GOT3 (cell line): Measurements from ENCODE around the gene POU2F3.

Experiments used
- DNase-seq: peaks from one replicate; lab custom pipeline; 2025; ENCODE audit warnings: mixed read lengths; lab: John Stamatoyannopoulos, UW

Gene POU2F3

DNA sequence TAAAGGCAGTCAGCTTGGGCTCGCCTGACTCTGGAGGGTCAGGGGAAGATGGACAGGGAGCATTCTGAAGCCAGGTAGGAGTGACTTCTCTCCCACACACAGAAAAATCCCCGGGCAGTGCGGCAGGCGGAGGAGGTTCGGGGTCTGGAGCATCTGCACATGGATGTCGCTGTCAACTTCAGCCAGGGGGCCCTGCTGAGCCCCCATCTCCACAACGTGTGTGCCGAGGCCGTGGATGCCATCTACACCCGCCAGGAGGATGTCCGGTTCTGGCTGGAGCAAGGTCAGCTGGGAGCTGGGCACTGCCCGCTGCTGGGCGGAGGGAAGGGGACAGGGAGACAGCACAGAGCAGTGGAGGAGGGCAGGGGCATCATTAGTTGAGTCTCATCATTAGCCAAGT, 13.2 kb upstream of the POU2F3 start:
- DNase-seq, result no peak

DNA sequence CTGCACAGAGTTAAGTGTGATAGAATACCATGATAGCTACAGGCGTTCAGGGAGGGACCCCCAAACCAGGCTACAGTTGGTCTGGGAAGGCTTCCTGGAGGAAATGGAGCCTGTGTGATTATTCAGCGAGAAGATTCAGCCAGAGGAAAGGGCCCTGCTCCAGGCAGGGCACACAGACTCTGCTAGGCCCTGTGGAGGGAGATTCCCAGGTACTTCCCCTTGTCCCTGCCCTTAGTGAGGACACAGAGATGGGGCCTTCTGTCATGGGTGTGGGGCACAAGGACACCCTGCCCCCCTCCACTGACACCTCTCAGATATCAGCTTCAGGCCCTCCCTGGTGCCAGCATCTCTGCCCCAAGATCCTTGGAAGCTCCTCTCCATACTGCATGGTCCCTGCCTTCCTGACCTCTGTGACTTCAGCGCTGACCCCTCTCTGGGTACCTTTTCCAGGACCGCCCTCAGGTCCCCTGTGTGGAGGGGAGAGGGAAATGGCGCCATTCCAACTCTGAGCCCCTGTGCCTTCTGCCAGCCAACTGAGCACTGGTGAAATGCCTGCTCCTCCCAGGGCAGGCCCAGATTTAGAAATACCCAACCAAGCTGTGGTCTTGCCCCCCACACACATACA, 12.6 kb upstream of the POU2F3 start:
- DNase-seq, result no peak

DNA sequence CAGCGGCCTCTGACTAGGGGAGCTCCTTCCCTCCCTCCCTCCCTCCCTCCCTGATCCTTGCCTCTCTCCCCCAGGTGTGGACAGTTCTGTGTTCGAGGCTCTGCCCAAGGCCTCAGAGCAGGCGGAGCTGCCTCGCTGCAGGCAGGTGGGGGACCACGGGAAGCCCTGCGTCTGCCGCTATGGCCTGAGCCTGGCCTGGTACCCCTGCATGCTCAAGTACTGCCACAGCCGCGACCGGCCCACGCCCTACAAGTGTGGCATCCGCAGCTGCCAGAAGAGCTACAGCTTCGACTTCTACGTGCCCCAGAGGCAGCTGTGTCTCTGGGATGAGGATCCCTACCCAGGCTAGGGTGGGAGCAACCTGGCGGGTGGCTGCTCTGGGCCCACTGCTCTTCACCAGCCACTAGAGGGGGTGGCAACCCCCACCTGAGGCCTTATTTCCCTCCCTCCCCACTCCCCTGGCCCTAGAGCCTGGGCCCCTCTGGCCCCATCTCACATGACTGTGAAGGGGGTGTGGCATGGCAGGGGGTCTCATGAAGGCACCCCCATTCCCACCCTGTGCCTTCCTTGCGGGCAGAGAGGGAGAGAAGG, 11.1 kb upstream of the POU2F3 start:
- DNase-seq, result no peak

DNA sequence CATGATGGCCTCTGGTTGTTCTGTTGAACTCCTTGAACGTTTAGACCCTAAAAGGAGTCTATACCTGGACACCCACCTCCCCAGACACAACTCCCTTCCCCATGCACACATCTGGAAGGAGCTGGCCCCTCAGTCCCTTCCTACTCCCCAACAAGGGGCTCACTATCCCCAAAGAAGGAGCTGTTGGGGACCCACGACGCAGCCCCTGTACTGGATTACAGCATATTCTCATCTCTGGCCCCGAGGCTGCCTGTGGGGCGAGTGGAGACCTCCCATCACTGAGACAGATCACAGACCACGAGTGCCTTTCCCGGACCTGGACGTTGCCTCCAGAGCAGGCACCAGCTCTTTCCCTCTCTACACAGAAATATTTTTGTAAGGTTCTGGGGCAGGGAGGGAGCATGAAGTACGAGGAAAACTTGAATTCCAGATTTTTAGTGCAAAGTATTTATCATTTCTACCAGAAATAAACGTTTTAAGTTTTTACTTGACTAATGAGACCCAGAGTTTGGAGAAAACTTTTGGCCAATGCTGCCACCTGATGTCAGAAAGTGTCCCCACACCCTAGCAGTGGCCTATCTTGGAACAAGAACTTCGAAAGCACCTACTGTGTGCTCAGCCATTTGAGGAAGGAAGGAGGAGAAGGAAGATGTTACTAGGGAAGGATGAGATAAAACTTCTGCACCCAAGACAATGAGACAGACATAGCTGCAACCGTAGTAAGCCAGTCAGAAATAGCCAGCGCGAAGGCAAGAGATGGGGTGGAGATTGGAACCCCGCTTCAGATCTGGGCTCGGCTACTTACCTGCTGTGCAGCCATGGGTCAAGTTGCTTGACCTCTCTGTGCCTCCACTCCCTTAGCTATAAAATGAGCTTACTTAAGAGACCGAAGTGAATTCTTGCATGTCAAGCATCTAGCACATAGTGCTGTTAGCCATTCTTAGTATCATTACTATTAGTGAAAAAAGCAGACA, 10.2 kb upstream of the POU2F3 start:
- DNase-seq, result no peak

DNA sequence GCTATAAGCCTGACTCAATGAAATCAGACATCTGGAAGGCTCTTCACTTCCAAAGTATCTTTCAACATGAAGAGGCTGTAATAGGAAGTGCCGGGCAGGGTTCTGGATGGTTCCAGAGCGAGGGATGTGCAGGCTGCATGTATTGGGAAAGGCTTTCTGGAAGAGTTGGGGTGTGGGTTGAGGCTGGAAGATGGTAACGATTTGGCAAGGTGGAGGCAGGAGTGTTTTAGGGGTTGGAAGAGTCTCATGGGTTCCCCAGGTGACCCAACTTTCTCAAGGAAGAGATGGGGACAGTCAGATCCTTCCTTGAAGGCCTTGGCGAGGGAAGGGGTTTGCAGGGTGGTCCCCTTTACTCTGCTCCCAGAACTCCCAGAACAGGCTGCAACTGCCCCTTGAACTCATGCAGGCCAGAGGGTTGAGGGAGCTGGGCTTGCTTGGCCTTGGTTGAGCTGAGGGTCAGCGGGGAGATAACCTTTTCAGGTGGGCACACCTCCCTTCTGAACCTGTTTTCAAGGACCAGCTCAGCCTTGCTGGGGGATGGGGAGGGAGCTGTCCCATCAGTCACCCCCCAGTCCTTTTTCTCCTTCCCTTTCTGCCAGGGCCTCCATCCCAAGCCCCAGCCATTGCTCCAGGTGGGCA, 9.4 kb upstream of the POU2F3 start:
- no peak for DNase-seq

GRCh38 chr11:120231963-120232362, 8.0 kb upstream of the POU2F3 start:
- DNase-seq, result no peak

DNA sequence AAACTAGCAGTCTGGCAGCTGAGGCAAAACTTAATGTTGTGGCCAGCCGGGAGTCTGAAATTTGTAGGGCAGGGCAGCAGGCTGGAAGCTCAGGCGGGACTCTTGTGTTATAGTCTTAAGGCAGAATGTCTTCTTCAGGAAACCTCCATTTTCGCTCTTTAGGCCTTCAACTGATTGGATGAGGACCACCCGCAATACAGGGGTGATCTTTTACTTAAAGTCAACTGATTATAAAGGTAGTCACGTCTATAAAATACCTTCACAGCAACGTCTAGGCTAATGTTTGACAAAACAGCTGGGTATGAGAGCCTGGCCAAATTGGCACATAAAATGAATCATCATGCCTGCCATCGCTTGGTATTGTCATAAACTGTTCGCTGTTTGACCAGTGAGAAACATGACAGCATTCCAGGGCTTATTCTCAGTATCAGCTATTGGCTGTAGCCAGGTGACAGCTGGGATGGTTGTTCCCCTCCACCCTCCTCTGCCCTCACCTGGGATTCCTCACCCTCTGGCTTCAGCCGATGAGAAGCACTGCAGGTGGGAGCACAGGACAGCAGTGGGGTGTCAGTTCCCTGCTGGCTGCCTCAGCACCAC, 6.6 kb upstream of the POU2F3 start:
- DNase-seq, result no peak

GRCh38 chr11:120235024-120235628, 4.8 kb upstream of the POU2F3 start:
- no peak for DNase-seq

DNA sequence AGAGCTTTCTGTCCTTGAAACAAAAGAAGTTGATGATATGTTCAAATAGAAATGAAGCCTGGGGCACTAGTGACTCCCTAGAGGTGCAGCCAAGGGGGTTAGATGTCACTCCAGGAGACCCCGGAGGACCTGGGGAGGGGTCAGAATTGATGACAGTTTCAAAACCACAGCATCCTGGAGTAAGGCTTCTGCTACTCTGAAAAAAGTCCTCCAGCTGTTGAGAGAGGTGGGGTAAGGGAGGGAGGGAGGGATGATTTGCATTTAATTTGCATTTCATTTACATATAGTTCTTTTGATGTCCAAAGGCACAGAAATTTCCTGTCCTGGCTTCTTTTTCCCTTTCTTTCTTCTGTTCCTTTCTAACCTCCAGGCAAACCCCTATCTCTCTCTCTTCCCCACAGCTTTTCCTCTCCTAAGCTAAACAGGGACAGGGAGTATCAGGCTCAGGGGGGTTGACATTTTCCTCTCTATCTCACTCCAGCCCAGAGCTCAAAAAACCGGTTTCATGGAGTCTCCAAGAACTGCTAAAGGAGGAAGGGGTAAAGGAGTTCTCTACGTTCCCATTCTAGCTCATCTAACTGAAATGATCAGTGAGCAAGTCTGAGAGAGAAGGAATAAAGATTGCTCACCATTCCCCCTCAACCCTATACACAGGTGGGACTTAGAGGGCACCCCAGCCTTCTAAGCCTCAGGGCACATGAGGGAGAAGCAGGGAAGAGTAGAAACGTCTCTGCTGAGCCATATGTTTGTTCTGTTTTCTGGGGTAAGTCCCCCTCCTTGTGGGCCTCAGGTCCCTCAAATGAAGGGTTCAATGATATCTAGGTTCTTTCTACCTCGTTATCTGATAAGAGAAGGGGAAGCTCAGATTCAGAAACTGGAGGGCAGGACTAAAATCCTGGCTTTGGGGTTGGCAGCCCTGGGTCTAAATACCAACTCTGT, 3.5 kb upstream of the POU2F3 start:
- no peak for DNase-seq

DNA sequence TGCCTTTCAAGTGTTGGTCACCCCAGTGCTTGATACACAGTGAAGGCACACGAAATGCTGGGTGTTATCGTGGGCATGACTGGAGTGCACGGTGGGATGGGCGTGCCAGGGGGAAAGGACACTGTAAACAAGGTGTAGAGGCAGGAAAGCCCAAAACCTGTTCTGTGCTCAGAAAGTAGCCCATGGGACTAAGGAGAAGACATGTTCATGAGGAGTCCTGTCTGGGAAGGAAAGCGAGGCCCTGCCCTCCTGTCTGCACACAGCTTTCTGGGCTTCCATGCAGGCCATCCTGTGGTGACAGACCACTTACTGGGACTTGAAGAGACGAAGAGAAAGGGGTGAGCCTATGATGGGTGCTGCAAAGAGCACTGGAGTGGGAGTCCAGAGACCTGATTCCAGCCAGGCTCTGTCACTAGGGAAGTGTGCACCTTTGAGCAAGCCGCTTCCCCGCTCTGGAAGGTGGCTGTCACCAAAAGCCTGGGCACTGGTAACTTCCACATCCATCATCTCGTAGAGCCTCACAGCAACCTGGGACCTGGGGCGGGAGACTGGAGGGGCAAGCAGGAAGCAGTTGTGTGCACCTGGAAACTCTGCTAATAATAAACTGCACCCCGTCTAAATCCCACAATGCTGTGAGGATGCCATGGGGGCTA, 846 bp upstream of the POU2F3 start:
- DNase-seq, result no peak

DNA sequence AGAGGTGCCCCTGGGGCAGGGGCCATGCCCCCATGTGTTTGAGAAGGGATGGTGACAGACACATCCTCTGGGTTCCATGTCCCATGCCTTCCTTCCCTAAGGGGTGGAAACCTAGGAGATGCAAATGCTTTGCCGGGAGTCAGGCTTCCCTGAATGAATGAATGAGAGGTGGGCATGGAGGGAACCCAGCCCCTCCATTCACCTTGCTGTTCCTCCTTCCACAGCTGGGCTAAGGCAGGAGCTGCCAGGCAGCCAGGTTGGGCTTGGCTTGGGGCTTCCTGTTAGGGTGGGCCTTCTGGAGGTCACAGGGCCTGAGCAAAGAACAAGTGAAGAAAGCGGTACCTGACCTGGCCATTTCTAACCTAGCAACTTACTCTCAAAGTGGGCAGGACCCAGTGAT, 926 bp downstream of the POU2F3 start:
- no peak for DNase-seq

DNA sequence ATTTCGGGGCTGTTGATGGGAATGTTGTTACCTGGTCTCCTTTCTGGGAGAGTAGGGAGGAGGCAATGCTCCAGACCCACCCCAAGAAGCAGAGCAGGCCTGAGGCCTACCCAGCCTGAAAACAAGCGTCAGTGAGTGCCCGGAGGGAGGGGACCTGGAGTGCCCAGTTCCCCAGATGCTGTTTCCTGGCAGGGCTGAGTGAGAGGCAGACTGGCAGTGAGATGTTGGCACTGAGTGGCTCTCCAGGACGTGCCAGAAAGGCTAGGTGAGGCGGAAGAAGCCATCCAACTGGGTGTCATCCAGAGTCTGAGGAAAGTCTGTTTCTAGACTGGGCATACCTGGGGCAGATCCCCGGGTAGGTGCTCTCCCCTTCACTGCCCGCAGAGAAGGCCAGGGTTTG, 1.3 kb downstream of the POU2F3 start:
- no peak for DNase-seq

DNA sequence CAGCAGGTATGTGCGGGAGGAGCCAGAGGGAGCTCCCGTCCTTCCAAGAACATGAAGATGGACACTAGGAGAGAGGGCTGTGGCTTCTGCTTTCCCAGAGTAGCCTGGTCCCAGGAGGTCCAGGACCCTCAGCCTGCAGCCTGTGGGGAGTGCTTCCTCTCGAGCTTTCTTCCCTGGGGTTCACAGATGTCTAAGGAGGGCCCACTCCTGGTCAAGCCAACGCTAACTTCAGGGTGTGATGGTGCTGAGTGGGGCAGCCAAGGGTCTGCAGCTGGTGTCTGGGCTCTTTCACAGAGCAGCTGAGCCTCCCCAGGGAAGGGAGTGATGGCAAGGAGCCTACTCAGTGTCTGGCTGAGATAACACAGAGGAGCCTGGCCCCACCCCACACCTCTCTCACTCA, 3.3 kb downstream of the POU2F3 start:
- DNase-seq, result no peak

- DNase-seq, result no peak
Observed at GRCh38 chr11:120244476-120245365, 4.8 kb downstream of the POU2F3 start.

DNA sequence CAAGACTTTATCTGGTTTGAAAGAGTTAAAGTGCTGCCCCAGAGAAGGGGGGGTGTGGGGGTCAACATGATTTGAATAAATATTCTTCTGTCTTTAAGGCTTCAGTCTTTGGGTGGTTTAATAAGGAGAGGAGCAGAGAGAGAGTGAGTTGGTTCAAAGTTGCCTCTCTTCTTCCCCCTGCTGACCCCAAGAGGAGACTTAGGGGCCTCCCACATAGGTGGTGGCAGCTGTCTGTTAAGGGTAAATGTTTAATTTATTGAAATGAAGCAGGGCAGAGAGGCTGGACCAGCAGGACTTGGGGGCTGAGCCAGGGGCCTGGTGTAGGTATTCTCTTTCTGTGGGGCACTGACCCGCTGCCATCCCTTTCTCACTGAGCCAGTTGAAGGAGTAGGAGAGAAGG, 5.5 kb downstream of the POU2F3 start:
- no peak for DNase-seq

GRCh38 chr11:120248551-120249278, 8.8 kb downstream of the POU2F3 start:
- no peak for DNase-seq

GRCh38 chr11:120249279-120250262, 9.6 kb downstream of the POU2F3 start:
- no peak for DNase-seq
